ENCODE results near the gene ARPP19. TPM values are rescaled to one million over a fixed set of nuclear protein-coding genes. Genes with fewer than 3 reads are reported as not detected.
A peak's percentile ranks its signal among the peaks of the same experiment; 100 is the strongest.

Gene ARPP19
- total and polyA plus RNA-seq, 7 donors: 26.4 to 177 (median 110) TPM

DNA sequence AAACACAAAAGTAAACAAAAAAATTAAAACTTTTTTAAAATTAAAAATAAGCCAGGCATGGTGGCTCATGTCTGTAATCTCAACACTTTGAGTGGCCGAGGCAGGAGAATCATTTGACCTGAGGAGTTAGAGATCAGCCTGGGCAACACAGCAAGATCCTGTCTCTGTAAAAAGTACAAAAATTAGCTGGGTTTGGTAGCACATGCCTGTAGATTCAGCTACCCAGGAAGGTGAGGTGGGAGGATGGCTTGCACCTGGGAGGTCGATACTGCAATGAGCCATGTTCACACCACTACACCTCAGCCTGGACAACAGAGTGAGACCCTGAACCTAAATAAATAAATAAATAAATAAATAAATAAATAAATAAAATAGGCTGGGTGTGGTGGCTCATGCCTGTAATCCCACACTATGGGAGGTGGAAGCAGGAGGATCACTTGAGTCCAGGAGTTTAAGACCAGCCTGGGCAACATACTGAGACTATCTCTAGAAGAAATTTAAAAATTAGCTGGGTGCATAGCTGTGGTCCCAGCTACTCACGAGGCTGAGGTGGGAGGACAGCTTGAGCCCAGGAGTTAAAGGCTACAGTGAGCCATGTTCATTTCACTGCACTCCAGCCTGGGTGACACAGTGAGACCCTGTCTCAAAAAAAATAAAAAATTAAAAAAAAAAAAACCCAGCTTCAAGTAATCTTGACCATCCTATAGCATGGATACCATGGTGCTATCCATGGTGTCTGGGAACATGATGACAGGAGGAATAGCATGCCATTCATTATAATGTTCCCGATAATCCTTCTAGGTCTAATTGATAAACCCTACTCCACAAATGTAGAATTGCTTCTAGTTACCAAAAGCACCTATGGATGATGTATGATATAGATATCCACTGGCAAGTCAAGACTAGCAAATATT, 44.4 kb downstream of the ARPP19 start:
- TF ChIP-seq POLR2A (IDR thresholded peaks at IDR 0.05) (no peak), EP300 (IDR thresholded peaks at IDR 0.05) (no peak), POLR2AphosphoS5 (IDR thresholded peaks at IDR 0.05) (no peak)
- TF ChIP-seq, protein P1, sequence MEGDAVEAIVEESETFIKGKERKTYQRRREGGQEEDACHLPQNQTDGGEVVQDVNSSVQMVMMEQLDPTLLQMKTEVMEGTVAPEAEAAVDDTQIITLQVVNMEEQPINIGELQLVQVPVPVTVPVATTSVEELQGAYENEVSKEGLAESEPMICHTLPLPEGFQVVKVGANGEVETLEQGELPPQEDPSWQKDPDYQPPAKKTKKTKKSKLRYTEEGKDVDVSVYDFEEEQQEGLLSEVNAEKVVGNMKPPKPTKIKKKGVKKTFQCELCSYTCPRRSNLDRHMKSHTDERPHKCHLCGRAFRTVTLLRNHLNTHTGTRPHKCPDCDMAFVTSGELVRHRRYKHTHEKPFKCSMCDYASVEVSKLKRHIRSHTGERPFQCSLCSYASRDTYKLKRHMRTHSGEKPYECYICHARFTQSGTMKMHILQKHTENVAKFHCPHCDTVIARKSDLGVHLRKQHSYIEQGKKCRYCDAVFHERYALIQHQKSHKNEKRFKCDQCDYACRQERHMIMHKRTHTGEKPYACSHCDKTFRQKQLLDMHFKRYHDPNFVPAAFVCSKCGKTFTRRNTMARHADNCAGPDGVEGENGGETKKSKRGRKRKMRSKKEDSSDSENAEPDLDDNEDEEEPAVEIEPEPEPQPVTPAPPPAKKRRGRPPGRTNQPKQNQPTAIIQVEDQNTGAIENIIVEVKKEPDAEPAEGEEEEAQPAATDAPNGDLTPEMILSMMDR (IDR thresholded peaks at IDR 0.05): no peak
- no peak overlapping the region for H3K27ac ChIP-seq
- H3K36me3 ChIP-seq: no peaks in the 10 kb centered on the region
- no peak for DNase-seq
- peaks cover 0 to 27% (median 9%) of the 10 kb centered on the region in 4 donors for H3K4me1 ChIP-seq
- intact Hi-C loops (cut with DNase I): loop anchor here (5.0 kb wide), 1 partner anchor 137 kb away; no protein-coding TSS in a partner anchor
- 93 to 96% methylated on average over 4 of the region's 4 CpGs for WGBS, 2 donors
- no peaks in the 10 kb centered on the region for H3K27me3 ChIP-seq
- H3K4me3 ChIP-seq: no peak overlapping the region
- H3K9me3 ChIP-seq: no peaks in the 10 kb centered on the region

DNA sequence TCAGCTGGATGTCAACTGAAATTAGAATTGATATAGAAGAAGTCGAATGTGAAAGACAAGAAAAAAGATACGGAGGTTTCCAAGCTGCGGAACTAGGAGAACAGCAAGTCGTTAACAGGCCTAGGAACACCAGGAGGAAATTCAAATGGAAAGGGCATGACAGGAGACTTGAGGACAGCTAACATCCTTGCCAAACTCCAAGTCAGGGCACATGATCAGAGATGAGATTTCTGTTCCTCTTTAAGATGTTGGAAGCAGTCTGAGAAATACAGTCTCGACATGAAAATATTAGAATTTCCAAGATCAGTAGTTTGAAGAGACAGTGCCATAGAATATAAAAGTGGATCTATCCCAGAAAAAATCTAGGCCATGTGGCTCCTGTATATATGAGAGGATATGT, 45.2 kb downstream of the ARPP19 start:
- 66 to 71% methylated on average over 5 of the region's 5 CpGs for WGBS, 2 donors
- DNase-seq: no peak
- no peaks in the 10 kb centered on the region for H3K36me3 ChIP-seq
- no peak overlapping the region for H3K4me3 ChIP-seq
- no peaks in the 10 kb centered on the region for H3K27me3 ChIP-seq
- peaks cover 0 to 24% (median 8%) of the 10 kb centered on the region in 4 donors for H3K4me1 ChIP-seq
- TF ChIP-seq POLR2AphosphoS5 (IDR thresholded peaks at IDR 0.05): no peak
- TF ChIP-seq, protein P1 (IDR thresholded peaks at IDR 0.05): no peak
- TF ChIP-seq EP300 (IDR thresholded peaks at IDR 0.05): no peak
- no peak for TF ChIP-seq POLR2A (IDR thresholded peaks at IDR 0.05)
- no peaks in the 10 kb centered on the region for H3K9me3 ChIP-seq
- H3K27ac ChIP-seq: peak overlapping the region in 1 of 4 donors; percentile 20
- intact Hi-C loops (cut with DNase I): no loop called here

DNA sequence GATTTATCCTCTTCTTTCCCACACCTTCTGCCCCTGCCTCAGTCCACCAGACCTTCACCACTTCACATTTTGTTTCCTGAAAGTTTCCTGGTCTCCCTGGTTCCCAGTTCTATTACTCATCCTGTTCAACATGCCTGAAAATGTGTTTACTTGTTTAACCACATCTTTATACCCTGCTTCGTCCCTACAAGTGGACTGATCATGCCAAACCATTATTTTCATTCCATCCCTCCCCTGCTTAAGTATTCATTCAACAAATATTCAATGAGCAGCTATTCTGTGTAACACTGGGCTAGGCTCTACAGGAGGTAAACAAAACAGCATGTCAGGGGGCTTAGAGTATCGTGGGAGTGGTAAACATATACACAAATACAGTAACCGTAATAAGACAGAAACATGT, 45.6 kb downstream of the ARPP19 start:
- 67 to 79% methylated on average over 3 of the region's 3 CpGs for WGBS, 2 donors
- no peaks in the 10 kb centered on the region for H3K36me3 ChIP-seq
- no peak for TF ChIP-seq EP300 (IDR thresholded peaks at IDR 0.05)
- no peak for TF ChIP-seq POLR2AphosphoS5 (IDR thresholded peaks at IDR 0.05)
- TF ChIP-seq, protein P1 (IDR thresholded peaks at IDR 0.05): no peak
- no peak for TF ChIP-seq POLR2A (IDR thresholded peaks at IDR 0.05)
- DNase-seq: no peak
- no peaks in the 10 kb centered on the region for H3K27me3 ChIP-seq
- intact Hi-C loops (cut with DNase I): no loop called here
- H3K4me3 ChIP-seq: no peak overlapping the region
- H3K27ac ChIP-seq: peak overlapping the region in 1 of 4 donors; percentile 20
- H3K9me3 ChIP-seq: no peaks in the 10 kb centered on the region
- peaks cover 0 to 28% (median 7%) of the 10 kb centered on the region in 4 donors for H3K4me1 ChIP-seq

DNA sequence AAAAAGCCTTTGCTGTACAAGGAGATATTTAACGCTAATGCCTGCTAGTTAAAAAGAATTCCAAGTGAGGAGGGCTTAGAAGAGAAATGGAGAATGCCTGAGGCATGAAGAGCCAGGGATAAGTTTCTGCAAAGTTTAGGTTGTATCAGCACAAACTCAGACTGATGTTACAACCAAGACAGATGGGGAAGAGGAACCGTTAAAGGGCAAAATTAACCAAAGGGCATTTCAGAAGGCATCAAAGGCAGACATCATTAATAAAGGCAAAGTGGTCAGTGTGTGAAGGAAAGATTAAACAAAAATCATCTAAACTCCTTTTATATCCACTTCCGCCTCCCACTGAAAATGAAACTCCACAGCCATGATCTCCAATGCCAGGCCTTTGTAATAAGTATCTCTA, 47.1 kb downstream of the ARPP19 start:
- no peaks in the 10 kb centered on the region for H3K36me3 ChIP-seq
- no peak overlapping the region for H3K4me3 ChIP-seq
- TF ChIP-seq, protein P1 (IDR thresholded peaks at IDR 0.05): no peak
- TF ChIP-seq POLR2A (IDR thresholded peaks at IDR 0.05) (no peak), POLR2AphosphoS5 (IDR thresholded peaks at IDR 0.05) (no peak), EP300 (IDR thresholded peaks at IDR 0.05) (no peak)
- 92 to 94% methylated on average over 3 of the region's 3 CpGs for WGBS, 2 donors
- H3K27me3 ChIP-seq: no peaks in the 10 kb centered on the region
- peaks cover 0 to 22% (median 3%) of the 10 kb centered on the region in 4 donors for H3K4me1 ChIP-seq
- no peak overlapping the region for H3K27ac ChIP-seq
- no peaks in the 10 kb centered on the region for H3K9me3 ChIP-seq
- intact Hi-C loops (cut with DNase I): no loop called here
- DNase-seq: no peak
